ENCODE results near the gene FAM117A. TPM values are rescaled to one million over a fixed set of nuclear protein-coding genes. Genes with fewer than 3 reads are reported as not detected.

The FAM117A gene
- total RNA-seq, 1 donor from 2014 or later: 19.0 TPM

DNA sequence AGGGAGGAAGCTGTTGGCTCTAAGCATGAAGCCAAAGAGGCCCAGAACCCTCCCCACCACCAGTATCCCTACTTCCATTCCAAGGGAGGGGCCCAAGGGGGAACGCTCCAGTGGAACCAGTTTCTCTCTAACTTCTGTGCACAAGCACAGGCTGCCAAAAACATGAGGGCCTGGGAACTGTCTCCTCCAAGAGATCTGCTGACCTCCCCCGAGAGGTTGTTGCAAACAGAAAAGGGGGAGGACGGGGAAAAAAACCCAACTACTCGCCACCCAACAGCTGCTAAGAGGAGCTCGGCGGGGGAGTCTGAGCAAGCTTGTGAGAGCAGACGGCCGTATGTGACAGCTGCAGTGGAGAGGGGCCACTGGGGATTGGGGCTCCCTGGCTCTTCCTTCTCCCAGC is 40.5 kb downstream of the FAM117A start:
- ATAC-seq: peak; percentile 77
- DNase-seq (ENCODE audit: low spot score): peak; percentile 70
- intact Hi-C loops (cut with DNase I): no loop called here

DNA sequence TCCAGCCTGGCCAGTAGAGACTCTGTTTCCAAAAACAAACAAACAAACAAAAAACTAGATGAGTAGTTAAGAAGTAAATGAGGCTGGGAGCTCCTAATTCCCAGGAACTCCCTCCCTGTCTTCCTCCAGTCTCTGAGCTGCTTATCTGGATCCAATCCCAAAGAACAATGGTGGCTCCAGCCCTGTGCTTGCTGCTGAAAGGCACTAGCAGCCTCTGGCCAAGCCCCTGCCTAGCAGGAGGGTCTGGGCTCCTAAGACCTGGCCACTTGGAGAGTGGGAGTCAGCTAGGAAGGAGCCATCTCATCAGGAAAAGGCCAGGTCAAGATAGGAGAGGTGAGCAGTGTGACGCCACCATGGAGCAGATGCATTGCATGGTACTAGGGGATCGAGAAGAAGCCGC is 41.9 kb downstream of the FAM117A start:
- DNase-seq (ENCODE audit: low spot score) (no peak), ATAC-seq (no peak)
- intact Hi-C loops (cut with DNase I): no loop called here

DNA sequence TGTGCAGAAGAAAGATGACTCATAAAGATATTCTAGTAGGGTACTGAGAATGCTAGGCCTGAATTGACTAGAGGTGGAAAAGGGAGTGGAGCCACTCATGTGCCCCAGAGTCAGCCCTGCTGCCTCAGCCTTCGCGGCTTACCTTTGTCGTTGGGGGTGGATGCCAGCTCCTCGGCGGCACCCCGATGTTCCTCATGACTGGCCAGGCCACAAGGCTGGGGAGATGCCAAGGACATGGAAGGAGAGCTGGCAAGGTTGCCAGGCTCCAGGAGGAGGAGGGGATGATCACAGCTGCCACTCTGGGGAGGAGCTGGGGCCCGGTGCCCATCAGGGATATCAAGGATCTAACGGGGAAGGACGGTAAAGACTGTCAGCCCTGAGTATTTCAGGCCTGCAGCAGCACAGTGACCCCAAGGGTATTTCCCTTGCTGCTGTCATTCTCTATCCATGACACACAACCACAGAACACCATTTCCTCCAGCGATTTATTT is 46.5 kb downstream of the FAM117A start:
- intact Hi-C loops (cut with DNase I): loop anchor here (10.0 kb wide), 1 partner anchor 137 kb away; no protein-coding TSS in a partner anchor
- DNase-seq (ENCODE audit: low spot score) (no peak), ATAC-seq (no peak)

DNA sequence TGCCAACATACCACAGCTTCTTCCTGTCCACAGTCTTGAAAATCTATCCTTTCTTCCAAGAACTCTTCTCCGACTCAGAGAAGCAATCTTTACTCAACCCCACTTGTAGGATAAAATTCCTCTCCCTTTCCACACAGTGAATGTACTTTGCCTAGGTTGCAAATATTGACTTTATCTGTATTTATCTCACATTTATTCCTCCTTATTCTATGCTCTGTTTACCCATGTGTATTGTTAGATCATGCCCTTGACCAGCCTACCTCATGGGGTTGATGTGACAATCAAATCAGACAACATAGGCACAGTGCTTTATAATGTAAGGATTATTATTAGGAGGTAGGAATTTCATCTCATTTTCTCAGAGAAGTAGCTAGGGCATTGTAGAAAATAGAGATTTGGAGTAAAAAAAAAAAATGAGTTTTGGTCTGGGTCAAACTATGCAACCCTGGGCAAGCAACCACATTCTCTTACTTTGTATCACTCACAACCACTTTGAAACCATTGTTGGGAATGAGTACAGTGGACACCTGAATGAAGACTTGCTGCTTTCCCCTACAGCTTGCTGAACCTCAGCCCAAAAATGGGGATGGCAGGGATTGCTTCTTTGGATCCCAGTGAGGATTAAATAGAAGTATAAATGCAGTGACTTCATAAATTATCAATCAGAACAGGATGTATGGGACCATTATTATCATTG is 47.1 kb downstream of the FAM117A start:
- no peak for DNase-seq (ENCODE audit: low spot score)
- intact Hi-C loops (cut with DNase I): loop anchor here (10.0 kb wide), 1 partner anchor 138 kb away; no protein-coding TSS in a partner anchor
- no peak for ATAC-seq

DNA sequence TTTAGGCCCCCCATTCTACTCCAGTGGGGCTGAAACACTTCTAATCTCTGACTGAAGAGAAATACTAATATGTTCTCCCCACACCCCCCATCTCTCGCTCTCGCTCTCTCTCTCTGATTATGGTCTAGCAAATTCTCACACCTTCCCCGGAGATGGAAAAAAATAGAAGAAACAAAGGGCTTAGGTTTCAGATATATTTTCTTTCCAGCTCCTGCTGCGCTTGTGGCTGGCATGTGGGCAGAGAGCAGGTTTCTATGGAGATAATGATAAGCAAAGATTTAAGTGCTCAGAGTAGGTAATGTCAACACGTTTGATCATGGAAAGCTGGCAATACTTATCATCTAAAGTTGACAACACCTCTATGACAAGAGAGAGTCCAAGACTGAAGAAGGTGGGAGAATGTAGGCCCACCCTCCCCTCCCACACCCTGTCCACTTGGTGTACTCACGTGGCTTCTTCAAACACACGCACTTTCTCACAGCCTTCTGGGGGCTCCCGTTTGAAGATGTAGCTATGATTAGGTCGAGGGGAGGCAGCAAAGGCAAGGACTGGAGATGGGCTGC is 48.1 kb downstream of the FAM117A start:
- DNase-seq (ENCODE audit: low spot score) (no peak), ATAC-seq (no peak)
- intact Hi-C loops (cut with DNase I): loop anchor here (10.0 kb wide), 1 partner anchor 139 kb away; no protein-coding TSS in a partner anchor

DNA sequence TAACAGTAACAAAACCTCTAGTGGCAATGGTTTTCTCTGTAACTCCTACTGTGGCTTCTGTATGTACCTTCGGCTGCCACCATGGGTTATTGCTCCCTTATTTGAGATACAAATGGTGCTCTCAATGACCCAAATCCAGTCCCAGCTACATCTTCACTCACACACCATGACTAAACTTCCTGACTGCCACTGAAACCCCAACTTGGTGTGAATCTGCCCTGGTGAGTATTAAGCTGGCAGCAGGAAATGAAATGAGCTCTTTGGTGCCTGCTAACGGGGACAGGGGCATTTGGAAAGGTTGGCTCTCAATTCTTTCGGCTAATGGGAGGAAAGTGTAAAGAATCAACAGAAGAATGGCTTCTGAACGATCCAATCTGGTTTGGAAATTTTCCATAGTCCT is 48.7 kb downstream of the FAM117A start:
- intact Hi-C loops (cut with DNase I): loop anchor here (10.0 kb wide), 1 partner anchor 140 kb away; no protein-coding TSS in a partner anchor
- DNase-seq (ENCODE audit: low spot score) (no peak), ATAC-seq (no peak)

DNA sequence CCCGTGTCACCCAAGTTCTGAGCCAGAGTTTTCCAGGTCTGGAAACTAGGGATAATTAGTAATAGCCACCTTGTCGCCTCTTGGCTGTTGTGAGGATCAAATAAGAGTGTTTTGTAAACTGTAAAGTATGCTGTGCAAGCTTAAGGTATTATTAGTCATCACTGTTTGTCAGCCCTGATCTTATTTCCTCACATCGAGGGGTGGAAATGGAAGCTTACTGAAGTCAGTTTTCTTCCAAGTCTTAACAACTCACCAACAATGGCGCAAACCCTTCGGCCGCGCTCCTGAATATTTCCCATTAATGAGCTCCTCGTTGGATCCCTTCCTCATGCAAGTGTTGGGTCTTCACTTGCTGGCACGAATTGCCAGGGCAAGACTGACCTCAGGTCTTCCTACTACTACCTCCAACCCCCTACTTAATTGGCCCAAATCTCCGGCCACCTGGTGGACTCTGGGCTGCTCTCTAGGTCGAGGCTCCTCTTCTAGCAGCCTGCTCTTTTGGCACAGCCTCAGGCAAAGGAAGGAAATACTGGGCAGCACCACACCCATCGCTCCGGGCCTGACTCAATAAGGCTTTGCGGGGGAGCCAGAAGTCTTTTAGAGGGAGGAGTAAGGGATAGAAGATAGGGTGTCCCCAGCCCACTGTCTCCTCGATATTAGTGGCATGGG is 55.3 kb downstream of the FAM117A start:
- DNase-seq (ENCODE audit: low spot score): no peak
- intact Hi-C loops (cut with DNase I): loop anchor here (5.0 kb wide), 2 partner anchors 69 to 289 kb away; partner anchors contain the start of gene DLX3
- no peak for ATAC-seq

DNA sequence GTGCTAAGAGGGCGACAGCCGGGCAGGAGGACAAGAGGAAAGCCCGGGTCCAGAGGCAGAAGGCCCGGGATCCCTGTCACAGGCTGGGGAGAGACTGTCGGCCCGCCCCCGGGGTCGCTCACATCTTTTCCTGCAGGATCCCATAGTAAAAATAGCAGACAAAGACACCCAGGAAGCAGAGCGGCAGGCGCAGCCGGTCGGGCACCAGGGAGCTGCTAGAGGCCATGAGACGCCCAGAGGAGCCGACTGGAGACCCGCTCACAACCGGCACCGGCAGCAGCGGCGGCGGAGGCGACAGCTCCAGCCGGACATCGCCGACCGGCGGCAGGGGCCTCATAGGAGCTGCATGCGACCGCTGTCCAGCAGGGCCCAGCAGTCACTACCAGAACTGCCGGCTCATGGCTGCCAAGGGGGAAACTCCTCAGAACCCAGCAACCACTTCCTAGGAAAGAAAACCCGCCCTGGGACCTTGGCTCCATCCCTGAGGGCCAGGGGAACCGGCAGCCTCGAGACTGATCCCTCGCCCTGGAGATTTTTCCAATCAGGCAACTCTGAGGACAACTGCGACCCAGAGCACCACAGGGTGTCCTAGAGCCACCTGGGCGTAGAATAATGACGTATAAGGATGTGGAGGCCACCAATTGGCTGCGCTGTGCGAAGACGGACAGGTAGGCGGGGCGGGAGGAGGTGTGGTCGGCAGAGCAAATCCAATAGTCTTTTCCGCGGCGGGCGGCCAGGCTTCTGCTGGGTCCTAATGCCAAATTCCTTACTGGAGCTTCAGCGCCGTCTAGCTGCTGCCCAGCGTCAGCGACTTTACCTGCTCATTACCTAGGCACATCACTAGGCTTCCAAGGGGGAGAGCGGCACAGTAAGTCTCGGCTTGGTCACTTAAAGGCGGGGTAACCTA is 56.1 kb downstream of the FAM117A start, which contains the start of gene SLC35B1:
TSS of gene SLC35B1 (minus strand) at position 357 of the 907 bp plus-strand sequence. CDS start at position 226, 131 bp downstream.
- ATAC-seq (peak; percentile 100), DNase-seq (ENCODE audit: low spot score) (peak; percentile 99)
- intact Hi-C loops (cut with DNase I): loop anchor here (5.0 kb wide), 2 partner anchors 69 to 289 kb away; partner anchors contain the start of gene DLX3

DNA sequence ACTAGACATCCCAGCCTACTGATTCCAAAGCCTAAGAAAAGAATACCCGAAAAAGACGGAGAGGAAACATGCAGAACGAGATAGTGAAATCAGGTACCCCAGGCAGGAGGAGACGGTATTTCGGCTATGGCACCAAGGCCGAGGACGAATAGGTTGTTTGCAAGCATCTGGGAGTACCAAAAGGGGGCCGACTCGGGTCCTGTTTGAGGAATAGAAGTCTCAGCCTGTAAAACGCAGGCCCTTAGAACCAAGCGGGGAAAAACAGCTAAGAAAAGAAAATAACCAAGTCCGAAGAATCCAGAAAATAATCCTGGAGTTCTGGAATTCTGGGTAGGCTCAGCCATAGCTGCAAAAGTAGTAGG is 56.7 kb downstream of the FAM117A start:
- DNase-seq (ENCODE audit: low spot score) (no peak), ATAC-seq (no peak)
- intact Hi-C loops (cut with DNase I): loop anchor here (5.0 kb wide), 2 partner anchors 70 to 290 kb away; partner anchors contain the start of gene DLX3

DNA sequence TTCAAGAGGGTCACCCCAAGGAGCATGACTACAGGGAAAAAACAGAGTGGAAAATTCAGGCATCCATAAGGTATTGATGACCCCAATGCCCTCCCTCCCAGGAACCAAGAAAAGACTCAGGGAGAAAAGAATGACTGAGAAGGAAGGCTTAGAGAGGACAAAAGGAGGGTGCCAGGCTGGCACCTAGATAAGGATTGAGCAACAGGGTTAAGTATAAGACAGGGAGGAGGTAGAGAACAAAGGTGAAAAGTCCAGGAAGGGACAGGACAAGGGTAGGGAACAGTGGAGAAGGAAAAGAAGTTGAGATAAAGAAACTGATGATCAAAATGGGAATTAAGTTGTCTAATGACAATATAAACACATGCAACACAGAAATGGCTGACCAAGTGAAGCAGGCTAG is 58.7 kb downstream of the FAM117A start:
- no peak for DNase-seq (ENCODE audit: low spot score)
- ATAC-seq: no peak
- intact Hi-C loops (cut with DNase I): loop anchor here (5.0 kb wide), 2 partner anchors 72 to 292 kb away; partner anchors contain the start of gene DLX3

DNA sequence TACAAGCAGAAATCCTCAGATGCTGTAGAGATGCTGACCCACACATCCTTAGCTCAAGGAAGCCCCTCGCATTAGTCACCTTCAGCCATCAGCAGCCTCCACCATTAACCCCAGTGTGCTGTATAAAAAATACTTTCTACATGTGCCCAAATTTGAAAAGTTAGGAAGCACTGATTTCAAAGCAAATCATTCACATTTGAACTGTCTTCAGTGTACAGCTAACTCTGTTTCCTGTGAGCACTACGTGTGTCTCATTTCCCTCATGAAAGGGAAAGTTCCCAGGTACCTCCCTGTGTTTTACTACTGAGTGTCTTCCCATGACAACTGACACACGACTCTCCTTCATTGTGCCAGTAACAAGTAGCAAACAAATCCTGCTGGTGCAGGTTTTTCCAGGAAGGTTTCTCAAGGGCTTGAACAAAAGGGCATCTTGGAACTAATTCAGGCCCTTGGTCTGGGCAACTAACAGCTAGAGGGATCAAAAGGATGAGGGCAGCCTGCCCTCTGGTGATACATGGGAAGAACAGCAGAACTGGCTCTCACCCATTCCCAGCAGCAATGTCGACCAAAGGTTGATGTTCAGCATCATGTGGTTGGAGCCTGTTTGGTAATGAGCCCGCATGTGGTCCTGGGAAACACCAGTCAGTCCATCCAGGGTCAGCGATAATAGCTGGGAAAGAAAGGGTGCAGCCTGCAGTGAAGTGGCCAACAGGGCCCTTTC is 60.2 kb downstream of the FAM117A start:
- no peak for ATAC-seq
- intact Hi-C loops (cut with DNase I): no loop called here
- DNase-seq (ENCODE audit: low spot score): no peak

DNA sequence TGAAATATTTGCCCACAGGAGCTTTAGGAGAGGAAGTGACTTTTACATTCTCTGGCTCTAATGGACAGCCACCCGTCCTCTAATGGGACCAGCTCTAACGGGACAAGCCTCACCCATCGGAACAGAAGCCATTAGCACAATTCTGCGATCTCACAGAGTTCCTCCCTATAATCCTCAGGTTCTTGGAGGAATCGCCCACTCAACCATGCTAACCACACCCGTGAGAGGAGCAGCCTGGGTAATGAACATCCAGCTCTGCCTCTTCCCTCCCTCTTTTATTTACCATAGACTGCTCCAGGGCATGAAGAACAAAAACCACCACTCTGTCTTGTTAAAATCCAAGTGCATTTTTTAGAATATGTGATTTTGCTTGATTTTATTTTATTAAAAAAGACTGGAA is 63.0 kb downstream of the FAM117A start:
- intact Hi-C loops (cut with DNase I): no loop called here
- DNase-seq (ENCODE audit: low spot score): no peak
- ATAC-seq: no peak

DNA sequence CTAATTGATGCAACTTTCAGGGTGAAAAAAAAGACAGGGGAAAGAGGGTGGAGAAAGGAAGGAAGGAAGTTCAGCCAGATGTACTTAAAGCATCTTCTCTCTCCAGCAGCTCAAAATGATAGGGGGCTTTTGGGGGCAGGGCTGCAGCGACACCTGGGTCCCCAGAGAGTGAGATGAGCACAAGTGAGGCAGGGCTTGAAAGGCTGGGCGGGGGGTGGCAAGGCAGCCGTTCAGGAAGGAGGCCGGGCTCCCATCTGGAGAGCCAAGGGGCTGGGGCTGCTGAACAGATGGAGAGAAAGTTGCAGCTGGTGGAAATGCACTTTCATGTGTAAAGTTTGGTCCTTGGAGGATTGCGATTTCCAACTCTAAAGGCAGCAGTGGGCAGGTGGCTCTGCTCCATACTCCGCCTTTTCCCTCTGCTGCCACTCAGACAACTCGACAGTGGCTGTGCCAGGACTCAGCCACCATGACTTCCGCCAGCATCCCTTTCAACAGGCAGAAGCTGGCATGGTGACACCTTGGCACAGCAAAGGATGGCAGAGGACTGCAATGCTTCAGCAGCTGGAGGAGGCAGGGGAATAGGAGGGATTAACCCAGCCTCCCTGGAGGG is 63.9 kb downstream of the FAM117A start:
- DNase-seq (ENCODE audit: low spot score) (no peak), ATAC-seq (no peak)
- intact Hi-C loops (cut with DNase I): loop anchor here (5.0 kb wide), 1 partner anchor 128 kb away; no protein-coding TSS in a partner anchor

DNA sequence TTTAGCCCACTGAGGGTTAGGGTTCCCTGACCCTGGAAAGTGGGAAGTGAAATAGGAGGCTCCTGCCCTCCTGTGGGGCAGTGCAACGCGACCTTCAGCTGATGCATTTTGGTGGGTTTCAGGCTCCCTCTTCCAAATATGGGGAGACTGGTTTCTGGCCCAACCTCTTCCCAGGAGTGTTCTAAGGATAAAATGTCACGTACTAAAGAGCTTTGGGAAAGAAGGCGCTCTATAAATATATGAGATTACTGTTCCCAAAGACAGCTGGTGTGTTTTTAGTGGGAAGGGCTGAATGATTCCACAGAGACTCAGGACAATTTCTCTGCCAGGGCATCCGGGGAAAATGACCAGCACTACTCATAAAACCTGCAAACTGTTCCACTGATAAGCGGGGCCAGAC is 65.9 kb downstream of the FAM117A start:
- DNase-seq (ENCODE audit: low spot score) (no peak), ATAC-seq (peak; percentile 50)
- intact Hi-C loops (cut with DNase I): loop anchor here (5.0 kb wide), 1 partner anchor 126 kb away; no protein-coding TSS in a partner anchor

DNA sequence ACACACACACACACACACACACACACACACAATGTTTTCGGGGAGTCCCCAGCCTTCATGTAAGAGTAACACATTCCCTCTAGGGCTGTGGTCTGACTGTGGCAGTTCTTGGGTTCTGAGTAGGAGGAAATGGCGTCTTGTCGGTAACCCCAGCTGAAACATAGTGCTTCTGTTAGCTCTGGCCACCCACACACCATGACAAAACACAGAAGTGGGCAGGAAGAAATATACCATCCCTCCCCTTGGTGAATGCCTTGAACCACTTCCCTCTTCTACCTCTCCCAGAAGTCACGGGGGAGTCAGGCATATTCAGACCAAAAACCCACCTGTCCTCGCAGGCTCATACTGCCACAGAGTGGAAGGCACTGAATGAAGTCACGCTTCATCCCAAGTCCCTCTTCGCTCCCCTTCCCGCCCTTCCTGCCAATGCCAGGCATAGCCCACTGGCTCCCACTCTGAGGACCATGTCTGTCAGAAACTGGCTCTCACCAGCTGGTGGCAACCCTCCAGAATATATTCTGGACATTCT is 67.6 kb downstream of the FAM117A start:
- no peak for ATAC-seq
- intact Hi-C loops (cut with DNase I): loop anchor here (5.0 kb wide), 1 partner anchor 124 kb away; no protein-coding TSS in a partner anchor
- DNase-seq (ENCODE audit: low spot score): no peak

DNA sequence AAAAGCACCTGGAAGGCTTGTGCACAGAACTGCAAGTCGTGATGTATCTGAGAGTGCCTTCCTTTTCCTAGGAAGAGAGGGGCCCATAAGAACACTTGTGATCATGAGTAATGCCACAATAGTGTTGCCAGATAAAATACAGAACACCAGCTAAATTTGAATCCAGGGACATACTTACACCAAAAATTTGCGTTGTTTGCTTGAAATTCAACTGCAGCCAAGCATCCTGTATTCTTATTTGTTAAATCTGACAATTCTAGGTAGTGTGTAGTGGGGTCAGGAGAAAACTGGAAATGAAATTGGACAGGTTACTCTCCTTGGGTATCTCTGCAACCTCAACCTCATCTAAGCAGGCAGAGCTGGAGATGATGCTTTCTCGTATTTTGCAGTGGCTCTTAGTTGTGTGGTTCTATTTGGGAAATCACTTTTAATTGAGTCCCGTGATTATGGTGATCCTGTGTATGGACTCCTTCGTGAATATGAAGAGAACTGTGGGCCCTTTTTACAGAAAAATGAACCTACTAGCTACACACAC is 68.2 kb downstream of the FAM117A start:
- DNase-seq (ENCODE audit: low spot score): no peak
- intact Hi-C loops (cut with DNase I): loop anchor here (5.0 kb wide), 1 partner anchor 123 kb away; no protein-coding TSS in a partner anchor
- no peak for ATAC-seq

Data from sciatic nerve (tissue), 2 donors.